SH-SY5Y (cell line): ENCODE measurements around the gene CRKL.

Experiments used
- GATA2 ChIP-seq: IDR thresholded peaks from 2 replicates; pipeline ENCODE4 v1.6.1; 2011; ENCODE audit warnings: mild to moderate bottlenecking, low read depth, low read length
- GATA3 ChIP-seq: IDR thresholded peaks from 2 replicates; pipeline ENCODE4 v1.6.1; 2011; ENCODE audit warnings: low read depth, mild to moderate bottlenecking, low read length, moderate library complexity

DNA sequence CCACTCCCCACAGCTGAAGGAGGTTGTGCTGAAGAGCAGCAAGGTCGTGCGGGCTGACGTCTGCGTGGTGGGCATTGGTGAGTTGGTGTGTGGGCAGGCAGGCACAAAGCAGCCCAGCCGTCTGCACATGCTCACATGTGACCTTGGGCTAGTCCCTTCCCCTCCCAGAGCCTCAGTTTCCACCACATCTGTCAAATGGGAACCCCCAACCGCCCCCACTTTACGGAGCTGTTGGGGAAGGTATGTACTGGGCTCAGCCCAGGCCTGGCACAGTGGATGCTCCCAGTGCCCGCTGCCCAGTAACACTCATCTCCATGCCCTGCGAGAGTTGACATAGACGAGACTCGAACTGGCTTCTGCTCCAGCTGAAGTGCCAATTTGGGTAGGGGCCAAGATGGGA, 59.8 kb downstream of the CRKL start:
- TF ChIP-seq GATA3 (no peak), GATA2 (no peak)
